ENCODE data around the gene SSBP2. TPM values are rescaled to one million over a fixed set of nuclear protein-coding genes. Genes with fewer than 3 reads are reported as not detected.

SSBP2 gene
- total RNA-seq, 1 donor from 2014 or later: 85.2 TPM

GRCh38 chr5:81656783-81657182, 94.1 kb downstream of the SSBP2 start:
- Mint-ChIP-seq H3K4me1 (ENCODE audit: unreplicated experiment) (peaks cover 4% of the 10 kb centered on the region), H3K9me3 (no peaks in the 10 kb centered on the region), H3K4me3 (no peak overlapping the region), H3K27me3 (no peaks in the 10 kb centered on the region), H3K36me3 (peaks cover 27% of the 10 kb centered on the region), H3K27ac (no peak overlapping the region)
- no peak for TF ChIP-seq CTCF (conservative IDR thresholded peaks at IDR 0.05)
- DNase-seq (ENCODE audit: extremely low spot score, unreplicated experiment): no peak

- no peak for TF ChIP-seq CTCF (conservative IDR thresholded peaks at IDR 0.05)
- Mint-ChIP-seq H3K27me3 (no peaks in the 10 kb centered on the region), H3K4me1 (ENCODE audit: unreplicated experiment) (no peaks in the 10 kb centered on the region), H3K27ac (no peak overlapping the region), H3K36me3 (peaks cover 25% of the 10 kb centered on the region), H3K4me3 (no peak overlapping the region), H3K9me3 (no peaks in the 10 kb centered on the region)
- DNase-seq (ENCODE audit: extremely low spot score, unreplicated experiment): no peak
Observed at GRCh38 chr5:81650987-81651386, 99.9 kb downstream of the SSBP2 start.

- H3K4me1 Mint-ChIP-seq (ENCODE audit: unreplicated experiment): peaks cover 3% of the 10 kb centered on the region
- DNase-seq (ENCODE audit: extremely low spot score, unreplicated experiment): no peak
- no peak for TF ChIP-seq CTCF (conservative IDR thresholded peaks at IDR 0.05)
- H3K9me3 Mint-ChIP-seq: peaks cover 6% of the 10 kb centered on the region
- peaks cover 14% of the 10 kb centered on the region for H3K36me3 Mint-ChIP-seq
- no peak overlapping the region for H3K27ac Mint-ChIP-seq
- H3K4me3 Mint-ChIP-seq: no peak overlapping the region
- H3K27me3 Mint-ChIP-seq: no peaks in the 10 kb centered on the region
Observed at GRCh38 chr5:81646469-81646995, 104.4 kb downstream of the SSBP2 start.

- H3K27ac Mint-ChIP-seq: peak overlapping the region; percentile 1
- peaks cover 11% of the 10 kb centered on the region for H3K4me1 Mint-ChIP-seq (ENCODE audit: unreplicated experiment)
- H3K9me3 Mint-ChIP-seq: peaks cover 6% of the 10 kb centered on the region
- H3K4me3 Mint-ChIP-seq: no peak overlapping the region
- TF ChIP-seq CTCF (conservative IDR thresholded peaks at IDR 0.05): no peak
- DNase-seq (ENCODE audit: extremely low spot score, unreplicated experiment): no peak
- peaks cover 7% of the 10 kb centered on the region for H3K36me3 Mint-ChIP-seq
- H3K27me3 Mint-ChIP-seq: no peaks in the 10 kb centered on the region
Observed at GRCh38 chr5:81642210-81642609, 108.7 kb downstream of the SSBP2 start.

- no peak overlapping the region for H3K4me3 Mint-ChIP-seq
- no peak overlapping the region for H3K27ac Mint-ChIP-seq
- no peak for DNase-seq (ENCODE audit: extremely low spot score, unreplicated experiment)
- no peaks in the 10 kb centered on the region for H3K27me3 Mint-ChIP-seq
- TF ChIP-seq CTCF (conservative IDR thresholded peaks at IDR 0.05): no peak
- H3K9me3 Mint-ChIP-seq: peaks cover 6% of the 10 kb centered on the region
- peaks cover 6% of the 10 kb centered on the region for H3K36me3 Mint-ChIP-seq
- peaks cover 11% of the 10 kb centered on the region for H3K4me1 Mint-ChIP-seq (ENCODE audit: unreplicated experiment)
Observed at GRCh38 chr5:81639556-81639955, 111.3 kb downstream of the SSBP2 start.

- no peaks in the 10 kb centered on the region for H3K36me3 Mint-ChIP-seq
- H3K27ac Mint-ChIP-seq: no peak overlapping the region
- no peak for DNase-seq (ENCODE audit: extremely low spot score, unreplicated experiment)
Observed at GRCh38 chr5:81638471-81638870, 112.4 kb downstream of the SSBP2 start.

More at GRCh38 chr5:81638471-81638870, 112.4 kb downstream of the SSBP2 start:
- Mint-ChIP-seq H3K27me3 (no peaks in the 10 kb centered on the region), H3K4me3 (no peak overlapping the region), H3K9me3 (no peaks in the 10 kb centered on the region), H3K4me1 (ENCODE audit: unreplicated experiment) (peaks cover 11% of the 10 kb centered on the region)
- no peak for TF ChIP-seq CTCF (conservative IDR thresholded peaks at IDR 0.05)
